ENCODE measurements around the gene ARHGAP42. TPM values are rescaled to one million over a fixed set of nuclear protein-coding genes. Genes with fewer than 3 reads are reported as not detected.

The ARHGAP42 gene
- total and polyA plus RNA-seq, 2 of the 4 experiments (the other 2 are of a cell fraction), result 2.9 to 7.3 TPM

DNA sequence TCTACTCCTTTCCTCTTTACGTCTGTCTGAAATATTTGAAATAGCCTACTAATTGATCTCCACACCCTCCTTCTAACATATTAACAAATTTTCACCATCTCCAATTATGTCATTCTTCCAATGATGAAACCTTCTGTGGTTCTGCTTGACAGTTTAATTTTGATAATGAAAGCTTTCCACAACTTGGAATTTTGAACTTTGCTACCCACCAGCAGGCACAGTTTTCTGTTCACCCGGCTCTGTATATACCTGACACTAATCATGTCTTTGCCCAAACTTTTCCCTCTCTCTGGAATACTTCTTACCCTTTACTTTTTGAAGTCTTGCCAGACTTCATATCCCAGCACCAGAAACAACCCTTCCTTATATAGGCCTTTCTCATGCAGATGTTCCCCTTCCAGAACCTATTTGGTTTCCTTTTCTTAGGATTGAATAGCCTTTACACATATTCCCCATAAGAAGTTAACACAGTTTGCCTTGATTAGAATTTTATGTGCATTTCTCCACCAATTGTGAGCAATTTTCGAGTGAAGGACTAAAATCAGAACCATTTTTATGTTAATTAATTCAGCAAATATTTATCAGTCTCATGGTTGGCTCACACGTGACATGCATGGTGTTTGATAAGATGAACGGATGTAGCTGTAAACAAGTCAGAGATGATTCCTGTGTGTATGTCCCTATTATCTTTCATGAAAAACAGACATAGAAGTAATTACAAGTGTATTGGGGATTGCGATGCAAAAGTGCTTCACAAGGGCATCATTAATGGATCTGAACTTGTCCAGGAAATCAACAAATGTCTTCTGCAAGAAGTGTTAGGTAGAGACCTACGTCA, 173.4 kb downstream of the ARHGAP42 start (continued):
- no peak for TF ChIP-seq CEBPB (IDR thresholded peaks at IDR 0.05; ENCODE audit: low read depth, low read length)

DNA sequence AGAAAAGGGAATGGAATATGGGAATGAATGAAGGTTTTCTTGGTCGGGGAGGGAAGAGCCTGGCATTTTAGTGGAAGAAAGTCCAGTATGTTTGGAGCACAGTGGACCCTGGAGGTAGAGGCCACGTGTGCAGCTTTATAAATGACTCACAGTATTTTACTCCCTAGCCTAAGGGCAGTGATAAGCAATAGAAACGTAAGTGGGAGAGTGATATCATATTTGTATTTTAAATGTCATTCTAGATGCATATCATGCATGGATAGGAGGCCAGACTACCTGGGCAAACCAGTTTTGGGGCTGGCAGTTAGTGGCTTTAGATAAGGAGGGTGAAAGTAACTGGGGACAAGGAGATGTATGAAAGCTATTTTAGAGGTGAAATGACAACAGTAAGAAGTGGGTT, 174.1 kb downstream of the ARHGAP42 start:
- Histone ChIP-seq H2BK120ac (ENCODE audit: low read depth, low read length) (no peak overlapping the region), H4K91ac (ENCODE audit: insufficient read depth, low read depth, low read length) (no peak overlapping the region), H3K23ac (ENCODE audit: low read depth, low read length) (no peak overlapping the region), H2AK9ac (replicated peaks; ENCODE audit: low read depth, low read length, poor library complexity) (no peak overlapping the region), H2AK5ac (ENCODE audit: low read depth, low read length) (no peak overlapping the region), H3K36me3 (ENCODE audit: control insufficient read depth, insufficient read depth, low read length) (no peaks in the 10 kb centered on the region), H3K4me2 (ENCODE audit: low read depth, low read length) (no peak overlapping the region), H3K27me3 (ENCODE audit: control insufficient read depth, insufficient read depth, low read length) (no peaks in the 10 kb centered on the region), H4K8ac (ENCODE audit: low read depth in 2 of 2, low read length in 2 of 2) (no peak overlapping the region), H3K14ac (replicated peaks; ENCODE audit: low read depth, low read length) (no peak overlapping the region), H2AFZ (replicated peaks; ENCODE audit: low read length, poor library complexity) (no peak overlapping the region), H3K9me1 (ENCODE audit: insufficient read depth, low read length) (no peaks in the 10 kb centered on the region), H3K4me1 (ENCODE audit: control insufficient read depth, insufficient read depth, low read length) (peaks cover 7% of the 10 kb centered on the region; the same call in 1 of the 2 replicates), H3K18ac (ENCODE audit: low read depth, low read length) (no peak overlapping the region; the same call in 1 of the 2 replicates), H3K27ac (ENCODE audit: insufficient read depth, low read length) (no peak overlapping the region), H2BK20ac (ENCODE audit: low read depth, low read length) (no peak overlapping the region), H3K9ac (ENCODE audit: low read depth, low read length) (no peak overlapping the region), H4K20me1 (ENCODE audit: insufficient read depth, low read length) (no peaks in the 10 kb centered on the region), H3K4me3 (ENCODE audit: insufficient read depth, low read depth, low read length) (no peak overlapping the region), H3K4ac (ENCODE audit: low read depth, low read length) (no peak overlapping the region), H2BK15ac (ENCODE audit: low read depth, low read length) (no peak overlapping the region), H2BK5ac (ENCODE audit: low read depth, low read length, poor library complexity, severe bottlenecking) (no peak overlapping the region), H3K9me3 (ENCODE audit: control insufficient read depth, insufficient read depth, low read length) (no peaks in the 10 kb centered on the region), H3K79me1 (ENCODE audit: low read depth in 1 of 2, low read length in 2 of 2) (peaks cover 0 to 7% of the 10 kb centered on the region in 2 experiments; a peak in 1 of 4 replicates), H4K5ac (ENCODE audit: low read depth, low read length) (no peak overlapping the region), H3K56ac (ENCODE audit: extremely low read depth, insufficient read depth, low read length) (no peak overlapping the region)
- intact Hi-C loops (cut with micrococcal nuclease) (no loop called here), dilution Hi-C loops (cut with HindIII; ENCODE audit: low sequenced_read_pairs, unreplicated experiment) (no loop called here), in situ Hi-C loops (cut with MboI; ENCODE audit: low sequenced_read_pairs) (no loop called here)
- DNase-seq (no peak), ATAC-seq (ENCODE audit: low read depth) (no peak)
- ChIA-PET POLR2A (ENCODE audit: unreplicated experiment) (no interaction called here), CTCF (no interaction called here)
- no TSS peak for BruUV-seq (replicated peaks)
- WGBS, 2 experiments (ENCODE audit: extremely low coverage in 2 of 2, insufficient read length in 1 of 2), result no CpG with 5 or more reads among the region's 3 CpGs
- TF ChIP-seq CEBPB (IDR thresholded peaks at IDR 0.05; ENCODE audit: low read depth, low read length), result no peak
- TF ChIP-seq FOS (IDR thresholded peaks at IDR 0.05; ENCODE audit: low read depth, low read length), result no peak
- no peak for TF ChIP-seq CHD1 (IDR thresholded peaks at IDR 0.05; ENCODE audit: low read depth, low read length)
- TF ChIP-seq RFX5 (IDR thresholded peaks at IDR 0.05; ENCODE audit: low read depth, low read length), result no peak
- TF ChIP-seq SMC3 (IDR thresholded peaks at IDR 0.05; ENCODE audit: low read depth, low read length), result no peak
- TF ChIP-seq, protein P1, sequence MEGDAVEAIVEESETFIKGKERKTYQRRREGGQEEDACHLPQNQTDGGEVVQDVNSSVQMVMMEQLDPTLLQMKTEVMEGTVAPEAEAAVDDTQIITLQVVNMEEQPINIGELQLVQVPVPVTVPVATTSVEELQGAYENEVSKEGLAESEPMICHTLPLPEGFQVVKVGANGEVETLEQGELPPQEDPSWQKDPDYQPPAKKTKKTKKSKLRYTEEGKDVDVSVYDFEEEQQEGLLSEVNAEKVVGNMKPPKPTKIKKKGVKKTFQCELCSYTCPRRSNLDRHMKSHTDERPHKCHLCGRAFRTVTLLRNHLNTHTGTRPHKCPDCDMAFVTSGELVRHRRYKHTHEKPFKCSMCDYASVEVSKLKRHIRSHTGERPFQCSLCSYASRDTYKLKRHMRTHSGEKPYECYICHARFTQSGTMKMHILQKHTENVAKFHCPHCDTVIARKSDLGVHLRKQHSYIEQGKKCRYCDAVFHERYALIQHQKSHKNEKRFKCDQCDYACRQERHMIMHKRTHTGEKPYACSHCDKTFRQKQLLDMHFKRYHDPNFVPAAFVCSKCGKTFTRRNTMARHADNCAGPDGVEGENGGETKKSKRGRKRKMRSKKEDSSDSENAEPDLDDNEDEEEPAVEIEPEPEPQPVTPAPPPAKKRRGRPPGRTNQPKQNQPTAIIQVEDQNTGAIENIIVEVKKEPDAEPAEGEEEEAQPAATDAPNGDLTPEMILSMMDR (conservative IDR thresholded peaks at IDR 0.05; ENCODE audit: low read depth, low read length), result no peak
- no peak for TF ChIP-seq RCOR1 (IDR thresholded peaks at IDR 0.05; ENCODE audit: insufficient replicate concordance, low read length)
- TF ChIP-seq, protein P2, sequence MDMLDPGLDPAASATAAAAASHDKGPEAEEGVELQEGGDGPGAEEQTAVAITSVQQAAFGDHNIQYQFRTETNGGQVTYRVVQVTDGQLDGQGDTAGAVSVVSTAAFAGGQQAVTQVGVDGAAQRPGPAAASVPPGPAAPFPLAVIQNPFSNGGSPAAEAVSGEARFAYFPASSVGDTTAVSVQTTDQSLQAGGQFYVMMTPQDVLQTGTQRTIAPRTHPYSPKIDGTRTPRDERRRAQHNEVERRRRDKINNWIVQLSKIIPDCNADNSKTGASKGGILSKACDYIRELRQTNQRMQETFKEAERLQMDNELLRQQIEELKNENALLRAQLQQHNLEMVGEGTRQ (IDR thresholded peaks at IDR 0.05; ENCODE audit: low read depth, low read length), result no peak
- TF ChIP-seq RAD21 (IDR thresholded peaks at IDR 0.05; ENCODE audit: low read length), result no peak
- TF ChIP-seq POLR2A (IDR thresholded peaks at IDR 0.05; ENCODE audit: low read depth, low read length), result no peak
- no peak for TF ChIP-seq MXI1 (IDR thresholded peaks at IDR 0.05; ENCODE audit: borderline replicate concordance, low read depth, low read length)
- no peak for TF ChIP-seq NFE2L2 (IDR thresholded peaks at IDR 0.05; ENCODE audit: low read depth, low read length)
- TF ChIP-seq, protein P3, sequence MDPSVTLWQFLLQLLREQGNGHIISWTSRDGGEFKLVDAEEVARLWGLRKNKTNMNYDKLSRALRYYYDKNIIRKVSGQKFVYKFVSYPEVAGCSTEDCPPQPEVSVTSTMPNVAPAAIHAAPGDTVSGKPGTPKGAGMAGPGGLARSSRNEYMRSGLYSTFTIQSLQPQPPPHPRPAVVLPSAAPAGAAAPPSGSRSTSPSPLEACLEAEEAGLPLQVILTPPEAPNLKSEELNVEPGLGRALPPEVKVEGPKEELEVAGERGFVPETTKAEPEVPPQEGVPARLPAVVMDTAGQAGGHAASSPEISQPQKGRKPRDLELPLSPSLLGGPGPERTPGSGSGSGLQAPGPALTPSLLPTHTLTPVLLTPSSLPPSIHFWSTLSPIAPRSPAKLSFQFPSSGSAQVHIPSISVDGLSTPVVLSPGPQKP (IDR thresholded peaks at IDR 0.05; ENCODE audit: borderline replicate concordance, low read depth, low read length), result no peak

All from IMR-90 (cell line).